ENCODE results near the gene SORBS1.

SORBS1 gene

DNA sequence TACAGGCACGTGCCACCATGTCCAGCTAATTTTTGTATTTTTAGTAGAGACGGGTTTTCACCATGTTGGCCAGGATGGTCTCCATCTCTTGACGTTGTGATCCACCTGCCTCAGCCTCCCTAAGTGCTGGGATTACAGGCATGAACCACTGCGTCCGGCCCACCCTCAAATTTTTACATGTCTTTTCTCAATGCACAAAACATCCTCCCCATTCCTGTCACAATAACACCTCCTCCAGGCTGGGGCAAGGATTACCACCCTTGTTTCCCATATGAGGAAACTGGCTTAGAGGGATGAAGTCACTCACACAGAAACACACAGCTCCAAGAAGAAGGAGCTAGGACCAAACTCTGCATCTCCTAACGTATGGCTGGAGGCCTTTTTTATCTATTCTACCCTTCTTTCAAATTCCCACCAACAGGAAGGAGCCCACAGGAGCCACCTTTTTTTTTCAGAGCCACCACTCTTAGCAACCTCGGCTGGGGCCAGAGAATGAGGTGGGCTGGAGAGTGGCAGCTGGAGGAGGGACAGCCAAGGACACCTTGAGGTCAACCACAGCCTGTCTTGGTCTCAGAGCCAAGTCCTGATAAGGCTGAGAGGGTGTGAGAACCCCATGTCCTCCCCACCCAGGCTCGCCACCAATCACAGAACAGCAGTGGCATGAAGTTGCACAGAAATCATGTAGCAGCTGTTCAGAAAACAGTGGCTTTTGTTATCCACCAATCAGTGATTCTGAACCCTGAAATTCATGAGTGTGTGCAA, 157.3 kb downstream of the SORBS1 start:
- no peaks in the 10 kb centered on the region for H3K9me3 ChIP-seq (ENCODE audit: control insufficient read depth in 2 of 2, low read length in 2 of 2)
- H3K4me3 ChIP-seq (ENCODE audit: low read length in 2 of 2), result no peak overlapping the region
- H3K9ac ChIP-seq (ENCODE audit: low read length in 2 of 2), result no peak overlapping the region

DNA sequence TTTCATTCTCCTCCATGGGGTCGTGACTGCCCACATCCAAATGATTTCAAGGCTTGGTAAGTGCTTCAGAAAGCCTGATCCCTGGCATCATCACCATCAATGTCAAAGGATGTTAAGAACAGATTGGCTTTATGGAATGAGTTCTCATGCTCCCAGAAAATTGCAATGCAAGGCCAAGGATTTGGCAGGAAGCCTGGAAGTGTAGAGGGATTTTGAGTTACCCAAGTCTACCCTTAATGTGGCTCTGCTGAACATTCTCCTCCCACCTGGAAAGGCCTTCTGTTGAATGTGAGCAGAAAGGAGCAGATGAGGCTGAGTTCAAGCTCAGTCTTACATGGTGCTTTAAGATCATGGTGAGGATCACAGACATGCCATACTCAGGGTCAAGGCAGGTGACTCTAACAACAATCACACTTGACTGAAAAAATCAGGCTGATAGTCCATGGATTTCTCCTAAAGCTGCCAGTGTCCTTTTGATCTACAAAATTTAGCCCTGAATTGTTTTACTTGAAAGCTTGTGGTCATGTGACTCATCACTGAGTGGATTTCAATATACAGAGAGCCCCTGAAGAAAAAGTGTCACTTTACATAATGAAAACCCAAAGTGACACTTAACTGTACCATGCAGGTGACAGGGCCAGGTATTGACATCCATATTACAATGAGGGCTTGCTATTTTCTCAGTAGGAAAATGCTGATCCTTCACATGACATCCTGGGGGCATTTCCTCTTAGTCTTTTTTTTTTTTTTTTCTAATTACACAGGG, 159.3 kb downstream of the SORBS1 start:
- peak overlapping the region; percentile 64 for H3K27ac ChIP-seq (ENCODE audit: low read length)
- H3K4me1 ChIP-seq (ENCODE audit: control insufficient read depth, insufficient read depth, low read length), result peaks cover 84% of the 10 kb centered on the region
- H3K9ac ChIP-seq (ENCODE audit: low read length in 2 of 2), result no peak overlapping the region
- H3K27me3 ChIP-seq (ENCODE audit: control insufficient read depth in 1 of 2, insufficient read depth in 2 of 2, low read length in 2 of 2), result no peaks in the 10 kb centered on the region
- H3K9me3 ChIP-seq (ENCODE audit: control insufficient read depth in 2 of 2, low read length in 2 of 2), result no peaks in the 10 kb centered on the region
- H3K36me3 ChIP-seq (ENCODE audit: control insufficient read depth in 2 of 2, insufficient read depth in 2 of 2, low read length in 2 of 2), result peaks cover 46 to 59% of the 10 kb centered on the region in 2 donors
- no peak overlapping the region for H3K4me3 ChIP-seq (ENCODE audit: low read length in 2 of 2)

More for the DNA sequence above, 157.3 kb downstream of the SORBS1 start:
- H3K27me3 ChIP-seq (ENCODE audit: control insufficient read depth in 1 of 2, insufficient read depth in 2 of 2, low read length in 2 of 2), result no peaks in the 10 kb centered on the region
- peaks cover 39 to 52% of the 10 kb centered on the region in 2 donors for H3K36me3 ChIP-seq (ENCODE audit: control insufficient read depth in 2 of 2, insufficient read depth in 2 of 2, low read length in 2 of 2)
- H3K27ac ChIP-seq (ENCODE audit: low read length), result peak overlapping the region; percentile 64
- peaks cover 85% of the 10 kb centered on the region for H3K4me1 ChIP-seq (ENCODE audit: control insufficient read depth, insufficient read depth, low read length)

DNA sequence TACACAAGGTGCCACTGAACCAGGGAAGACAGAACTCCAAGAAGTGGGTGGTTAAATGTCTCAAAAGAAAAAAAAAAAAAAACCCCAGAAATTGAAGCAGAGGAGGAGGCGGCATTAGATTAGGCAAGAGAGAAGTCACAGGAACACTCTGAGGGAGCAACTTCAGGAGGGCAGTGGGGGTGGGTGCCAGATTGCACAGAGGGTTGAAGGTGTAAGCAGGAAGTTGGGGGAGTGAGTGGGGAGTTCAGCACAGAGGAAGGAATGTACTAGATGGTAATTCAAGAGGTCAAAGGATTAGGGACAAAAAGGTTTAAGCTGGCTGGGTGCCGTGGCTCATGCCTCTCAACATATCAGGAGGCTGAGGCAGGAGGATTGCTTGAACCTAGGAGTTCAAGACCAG, 160.4 kb downstream of the SORBS1 start:
- H3K9me3 ChIP-seq (ENCODE audit: control insufficient read depth in 2 of 2, low read length in 2 of 2), result no peaks in the 10 kb centered on the region
- no peaks in the 10 kb centered on the region for H3K27me3 ChIP-seq (ENCODE audit: control insufficient read depth in 1 of 2, insufficient read depth in 2 of 2, low read length in 2 of 2)
- peaks cover 81% of the 10 kb centered on the region for H3K4me1 ChIP-seq (ENCODE audit: control insufficient read depth, insufficient read depth, low read length)
- no peak overlapping the region for H3K9ac ChIP-seq (ENCODE audit: low read length in 2 of 2)
- H3K4me3 ChIP-seq (ENCODE audit: low read length in 2 of 2), result no peak overlapping the region
- peak overlapping the region; percentile 64 for H3K27ac ChIP-seq (ENCODE audit: low read length)
- H3K36me3 ChIP-seq (ENCODE audit: control insufficient read depth in 2 of 2, insufficient read depth in 2 of 2, low read length in 2 of 2), result peaks cover 49 to 58% of the 10 kb centered on the region in 2 donors

DNA sequence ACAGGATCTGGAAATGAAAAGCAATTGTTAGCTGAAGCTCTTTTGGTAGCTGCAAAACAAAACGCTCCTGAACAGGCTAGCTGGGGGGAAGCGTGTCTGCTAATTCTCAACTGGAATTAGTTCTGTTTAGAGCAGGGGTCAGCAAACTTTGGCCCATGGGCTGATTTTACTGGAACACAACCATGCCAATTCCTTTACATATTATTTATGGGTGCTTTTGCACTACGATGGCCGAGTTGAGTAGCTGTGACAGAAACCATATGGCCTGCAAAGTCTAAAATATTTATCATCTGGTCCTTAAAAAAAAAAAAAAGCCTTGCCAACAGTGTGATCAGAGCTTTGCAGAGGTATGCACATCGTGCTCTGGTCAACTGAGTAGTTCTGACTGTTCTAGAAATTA, 162.0 kb downstream of the SORBS1 start:
- Histone ChIP-seq H3K9ac (ENCODE audit: low read length in 2 of 2) (peak overlapping the region; percentile 29 to 41), H3K27me3 (ENCODE audit: control insufficient read depth in 1 of 2, insufficient read depth in 2 of 2, low read length in 2 of 2) (no peaks in the 10 kb centered on the region), H3K36me3 (ENCODE audit: control insufficient read depth in 2 of 2, insufficient read depth in 2 of 2, low read length in 2 of 2) (peaks cover 45 to 56% of the 10 kb centered on the region in 2 donors), H3K27ac (ENCODE audit: low read length) (peak overlapping the region; percentile 64), H3K4me1 (ENCODE audit: control insufficient read depth, insufficient read depth, low read length) (peaks cover 73% of the 10 kb centered on the region), H3K4me3 (ENCODE audit: low read length in 2 of 2) (peak overlapping the region in 1 of 2 donors; percentile 35), H3K9me3 (ENCODE audit: control insufficient read depth in 2 of 2, low read length in 2 of 2) (no peaks in the 10 kb centered on the region)

DNA sequence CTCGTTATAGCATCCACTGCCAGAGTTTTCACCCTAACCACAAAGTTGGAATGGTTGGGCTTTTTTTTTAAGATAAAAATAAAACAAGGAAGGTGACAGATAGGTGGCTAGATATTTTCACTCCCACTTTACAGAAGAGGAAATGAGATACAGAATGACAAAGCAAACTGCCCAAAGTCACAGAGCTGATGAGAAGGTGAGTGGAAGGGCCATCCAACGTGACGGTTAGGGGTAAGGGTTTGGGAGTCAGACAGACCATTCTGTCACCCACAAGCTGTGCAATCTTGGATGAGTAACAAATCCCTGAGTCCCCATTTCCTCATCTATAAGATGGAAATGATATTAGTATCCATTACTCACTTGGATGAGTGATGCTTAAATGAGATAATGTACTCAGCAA, 163.4 kb downstream of the SORBS1 start:
- H3K27me3 ChIP-seq (ENCODE audit: control insufficient read depth in 1 of 2, insufficient read depth in 2 of 2, low read length in 2 of 2), result no peaks in the 10 kb centered on the region
- H3K4me1 ChIP-seq (ENCODE audit: control insufficient read depth, insufficient read depth, low read length), result peaks cover 69% of the 10 kb centered on the region
- no peak overlapping the region for H3K9ac ChIP-seq (ENCODE audit: low read length in 2 of 2)
- no peaks in the 10 kb centered on the region for H3K9me3 ChIP-seq (ENCODE audit: control insufficient read depth in 2 of 2, low read length in 2 of 2)
- H3K4me3 ChIP-seq (ENCODE audit: low read length in 2 of 2), result no peak overlapping the region
- peaks cover 48 to 56% of the 10 kb centered on the region in 2 donors for H3K36me3 ChIP-seq (ENCODE audit: control insufficient read depth in 2 of 2, insufficient read depth in 2 of 2, low read length in 2 of 2)
- H3K27ac ChIP-seq (ENCODE audit: low read length), result peak overlapping the region; percentile 64

DNA sequence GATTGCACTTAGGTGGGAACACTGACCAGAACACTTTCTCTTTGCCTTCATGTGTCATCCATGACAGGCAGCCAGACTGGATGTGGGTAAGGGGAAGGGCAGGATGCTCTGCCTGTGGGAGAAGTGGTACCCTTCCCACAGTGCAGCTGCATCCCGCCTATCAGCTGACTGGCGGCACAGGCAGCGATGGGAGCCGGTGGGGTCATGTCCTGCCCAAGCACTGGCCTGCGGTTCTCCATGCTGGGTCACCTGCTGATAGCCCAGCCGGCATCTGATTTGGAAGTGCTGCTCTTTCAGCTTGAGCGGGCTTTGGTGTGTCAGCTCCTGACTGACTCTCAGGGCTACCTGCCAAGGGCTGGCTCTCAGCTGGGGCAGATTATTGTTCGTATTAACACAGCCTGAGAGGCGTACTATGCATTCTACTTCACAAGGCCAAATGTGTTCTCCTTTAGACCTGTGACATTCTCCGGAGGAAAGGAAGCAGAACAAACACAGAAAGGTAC, 165.2 kb downstream of the SORBS1 start:
- H3K27me3 ChIP-seq (ENCODE audit: control insufficient read depth in 1 of 2, insufficient read depth in 2 of 2, low read length in 2 of 2), result no peaks in the 10 kb centered on the region
- H3K9me3 ChIP-seq (ENCODE audit: control insufficient read depth in 2 of 2, low read length in 2 of 2), result no peaks in the 10 kb centered on the region
- peak overlapping the region; percentile 64 for H3K27ac ChIP-seq (ENCODE audit: low read length)
- H3K4me3 ChIP-seq (ENCODE audit: low read length in 2 of 2), result no peak overlapping the region
- no peak overlapping the region for H3K9ac ChIP-seq (ENCODE audit: low read length in 2 of 2)
- H3K4me1 ChIP-seq (ENCODE audit: control insufficient read depth, insufficient read depth, low read length), result peaks cover 68% of the 10 kb centered on the region
- H3K36me3 ChIP-seq (ENCODE audit: control insufficient read depth in 2 of 2, insufficient read depth in 2 of 2, low read length in 2 of 2), result peaks cover 42 to 48% of the 10 kb centered on the region in 2 donors

DNA sequence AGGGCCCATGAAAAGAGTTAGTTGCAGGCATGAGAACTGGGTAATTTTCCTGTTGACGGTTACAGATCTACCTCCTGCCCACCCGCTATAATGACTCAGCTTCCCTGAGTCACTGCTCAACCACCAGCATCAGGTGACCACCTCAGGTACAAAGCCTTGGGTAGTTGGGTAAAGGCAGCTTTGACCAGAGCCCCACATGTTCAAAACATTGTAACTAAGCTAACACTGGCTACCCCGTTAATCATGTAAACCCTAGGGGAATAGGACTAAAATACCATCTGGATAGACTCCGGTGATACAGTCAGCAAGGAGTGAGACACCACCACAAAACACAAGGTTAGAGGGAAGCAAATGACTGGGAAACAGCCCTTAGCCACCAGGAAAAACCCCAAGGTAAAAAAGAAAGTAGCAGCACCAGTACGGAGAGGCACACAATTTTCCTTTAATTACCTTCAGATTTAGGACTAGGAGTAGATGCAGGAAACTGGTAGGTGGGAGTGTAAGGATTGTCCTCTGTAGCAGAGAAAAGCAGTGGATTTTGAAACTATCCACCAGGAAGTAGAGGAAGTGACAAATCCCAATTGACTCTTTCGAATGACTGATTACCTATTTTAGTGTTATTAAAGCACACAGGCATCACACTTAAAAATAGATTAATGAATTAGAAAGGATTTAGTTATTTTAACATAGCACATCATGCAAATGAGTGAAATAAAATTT, 166.8 kb downstream of the SORBS1 start:
- Histone ChIP-seq H3K4me3 (ENCODE audit: low read length in 2 of 2) (no peak overlapping the region), H3K27ac (ENCODE audit: low read length) (peak overlapping the region; percentile 32), H3K9me3 (ENCODE audit: control insufficient read depth in 2 of 2, low read length in 2 of 2) (no peaks in the 10 kb centered on the region), H3K4me1 (ENCODE audit: control insufficient read depth, insufficient read depth, low read length) (peaks cover 67% of the 10 kb centered on the region), H3K9ac (ENCODE audit: low read length in 2 of 2) (no peak overlapping the region), H3K27me3 (ENCODE audit: control insufficient read depth in 1 of 2, insufficient read depth in 2 of 2, low read length in 2 of 2) (no peaks in the 10 kb centered on the region), H3K36me3 (ENCODE audit: control insufficient read depth in 2 of 2, insufficient read depth in 2 of 2, low read length in 2 of 2) (peaks cover 51 to 52% of the 10 kb centered on the region in 2 donors)

DNA sequence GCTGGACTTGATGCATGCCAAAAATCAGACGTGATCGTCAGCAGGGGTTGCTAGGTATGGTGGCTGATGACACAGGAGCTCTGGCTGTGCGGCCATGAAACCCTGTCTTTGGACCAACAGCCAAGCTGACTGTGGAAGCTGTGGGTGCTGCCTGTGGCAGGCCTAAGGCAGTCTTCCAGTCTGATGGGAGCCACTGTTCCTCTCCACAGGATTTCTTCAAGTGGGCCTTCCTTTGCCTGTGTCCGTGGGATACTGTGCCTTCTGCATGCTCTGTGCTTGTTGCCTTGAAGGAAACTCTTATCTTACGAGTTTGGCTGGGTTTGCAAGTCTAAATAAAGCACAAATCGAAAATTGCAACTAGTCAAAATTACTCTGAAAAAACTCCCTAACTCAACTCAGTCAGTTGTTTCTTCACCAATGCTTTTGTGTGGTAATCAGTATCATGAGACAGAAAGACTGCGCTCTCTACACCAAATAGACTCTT, 168.4 kb downstream of the SORBS1 start:
- H3K9ac ChIP-seq (ENCODE audit: low read length in 2 of 2), result no peak overlapping the region
- H3K27ac ChIP-seq (ENCODE audit: low read length), result peak overlapping the region; percentile 32
- no peaks in the 10 kb centered on the region for H3K9me3 ChIP-seq (ENCODE audit: control insufficient read depth in 2 of 2, low read length in 2 of 2)
- H3K27me3 ChIP-seq (ENCODE audit: control insufficient read depth in 1 of 2, insufficient read depth in 2 of 2, low read length in 2 of 2), result no peaks in the 10 kb centered on the region
- peaks cover 69% of the 10 kb centered on the region for H3K4me1 ChIP-seq (ENCODE audit: control insufficient read depth, insufficient read depth, low read length)
- H3K4me3 ChIP-seq (ENCODE audit: low read length in 2 of 2), result no peak overlapping the region
- H3K36me3 ChIP-seq (ENCODE audit: control insufficient read depth in 2 of 2, insufficient read depth in 2 of 2, low read length in 2 of 2), result peaks cover 39 to 48% of the 10 kb centered on the region in 2 donors

DNA sequence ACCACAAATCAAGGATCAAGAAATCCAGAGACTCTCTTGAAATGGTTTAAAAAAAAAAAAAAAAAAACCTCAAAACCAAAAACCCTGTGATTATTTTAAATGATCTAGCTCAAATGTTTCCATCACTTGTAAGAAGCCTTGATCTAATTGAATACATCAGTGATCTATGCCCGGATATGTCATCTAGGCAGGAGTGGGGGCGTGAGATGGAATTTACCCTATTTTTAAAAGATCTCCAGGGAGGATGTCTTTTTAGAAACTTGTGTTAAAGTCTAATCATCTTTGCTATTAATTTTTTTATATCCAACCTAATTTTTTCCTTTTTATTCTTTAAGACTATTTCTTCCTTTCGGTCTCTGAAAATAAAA, 169.0 kb downstream of the SORBS1 start:
- H3K9ac ChIP-seq (ENCODE audit: low read length in 2 of 2), result no peak overlapping the region
- no peaks in the 10 kb centered on the region for H3K9me3 ChIP-seq (ENCODE audit: control insufficient read depth in 2 of 2, low read length in 2 of 2)
- peaks cover 66% of the 10 kb centered on the region for H3K4me1 ChIP-seq (ENCODE audit: control insufficient read depth, insufficient read depth, low read length)
- no peak overlapping the region for H3K4me3 ChIP-seq (ENCODE audit: low read length in 2 of 2)
- no peaks in the 10 kb centered on the region for H3K27me3 ChIP-seq (ENCODE audit: control insufficient read depth in 1 of 2, insufficient read depth in 2 of 2, low read length in 2 of 2)
- H3K36me3 ChIP-seq (ENCODE audit: control insufficient read depth in 2 of 2, insufficient read depth in 2 of 2, low read length in 2 of 2), result peaks cover 38 to 51% of the 10 kb centered on the region in 2 donors
- H3K27ac ChIP-seq (ENCODE audit: low read length), result peak overlapping the region; percentile 42

DNA sequence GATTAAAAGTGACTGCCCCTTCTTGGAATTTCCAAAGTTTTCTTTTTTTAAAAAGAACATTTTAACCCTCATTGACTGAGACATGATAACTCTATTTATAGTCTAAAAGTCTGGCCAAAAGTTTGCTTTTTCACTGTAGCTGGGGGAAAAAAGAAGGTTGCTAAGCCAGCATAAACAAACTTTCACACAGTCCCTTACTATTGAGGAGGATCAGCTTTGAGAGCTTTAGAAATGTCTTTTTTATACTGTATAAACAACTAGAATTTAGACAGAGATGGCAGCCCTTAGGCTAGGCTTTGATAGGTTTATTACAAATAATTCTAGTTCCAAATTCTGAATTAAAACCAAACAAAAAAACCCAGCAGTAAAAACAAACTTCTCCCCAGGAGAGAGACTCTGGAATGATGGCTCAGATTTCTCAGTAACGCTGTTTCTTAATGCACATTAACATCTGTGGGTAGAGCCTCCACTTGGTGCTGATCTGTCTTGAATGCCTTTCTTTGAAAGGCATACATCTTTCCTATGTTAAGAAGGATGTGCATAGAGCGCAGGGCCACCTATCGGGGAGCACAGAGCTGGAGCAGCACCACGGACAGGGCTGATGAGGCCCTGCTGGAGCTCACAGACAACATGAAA, 169.5 kb downstream of the SORBS1 start:
- H3K36me3 ChIP-seq (ENCODE audit: control insufficient read depth in 2 of 2, insufficient read depth in 2 of 2, low read length in 2 of 2), result peaks cover 34 to 47% of the 10 kb centered on the region in 2 donors
- H3K9ac ChIP-seq (ENCODE audit: low read length in 2 of 2), result no peak overlapping the region
- no peak overlapping the region for H3K4me3 ChIP-seq (ENCODE audit: low read length in 2 of 2)
- peaks cover 61% of the 10 kb centered on the region for H3K4me1 ChIP-seq (ENCODE audit: control insufficient read depth, insufficient read depth, low read length)
- H3K27me3 ChIP-seq (ENCODE audit: control insufficient read depth in 1 of 2, insufficient read depth in 2 of 2, low read length in 2 of 2), result no peaks in the 10 kb centered on the region
- H3K27ac ChIP-seq (ENCODE audit: low read length), result peak overlapping the region; percentile 42
- no peaks in the 10 kb centered on the region for H3K9me3 ChIP-seq (ENCODE audit: control insufficient read depth in 2 of 2, low read length in 2 of 2)

Data from stomach smooth muscle (tissue), 2 donors.